Astrocyte (in vitro differentiated cells and primary cell): ENCODE results near the gene PPP2CA. TPM values are rescaled to one million over a fixed set of nuclear protein-coding genes. Genes with fewer than 3 reads are reported as not detected.

Experiments used
- DNase-seq: peaks from one replicate; pipeline ENCODE4 v3.0.0-alpha.2; 2010; ENCODE audit warnings: low read depth
- FAIRE-seq: peaks from 2 replicates; lab custom pipeline; 2011; peaks lifted over from hg19 to GRCh38; lab: Jason Lieb, UNC
- H2AFZ ChIP-seq: 2 replicates; pipeline ENCODE4 v1.6.0; 2012; ENCODE audit warnings: low read depth, low read length, inconsistent platforms
- H3K27ac ChIP-seq: 2 replicates; pipeline ENCODE4 v1.5.1; 2011; ENCODE audit warnings: low read depth, low read length, inconsistent platforms
- H3K27me3 ChIP-seq: 2 replicates; pipeline ENCODE4 v1.6.0; 2011; ENCODE audit warnings: low read length, inconsistent platforms; ENCODE audit not compliant: insufficient read depth
- H3K36me3 ChIP-seq: 2 replicates; pipeline ENCODE4 v1.5.1; 2011; ENCODE audit warnings: low read length, inconsistent platforms; ENCODE audit not compliant: insufficient read depth
- H3K4me1 ChIP-seq: 2 replicates; pipeline ENCODE4 v1.5.1; 2011; ENCODE audit warnings: low read length, inconsistent platforms; ENCODE audit not compliant: insufficient read depth
- H3K4me2 ChIP-seq: 2 replicates; pipeline ENCODE4 v1.6.0; 2012; ENCODE audit warnings: low read length, inconsistent platforms
- H3K4me3 ChIP-seq: 2 replicates; pipeline ENCODE4 v1.5.1; 2011; ENCODE audit warnings: low read depth, mild to moderate bottlenecking, low read length, inconsistent platforms; ENCODE audit not compliant: insufficient read depth
- H3K79me2 ChIP-seq: 2 replicates; pipeline ENCODE4 v1.6.0; 2012; ENCODE audit warnings: mild to moderate bottlenecking, low read length, inconsistent platforms; ENCODE audit not compliant: insufficient read depth
- H3K9ac ChIP-seq: 2 replicates; pipeline ENCODE4 v1.6.0; 2012; ENCODE audit warnings: mild to moderate bottlenecking, low read length, inconsistent platforms
- H3K9me3 ChIP-seq: 2 replicates; pipeline ENCODE4 v1.5.1; 2012; ENCODE audit warnings: low read depth, mild to moderate bottlenecking, low read length, inconsistent platforms; ENCODE audit not compliant: insufficient read depth
- H4K20me1 ChIP-seq: 2 replicates; pipeline ENCODE4 v1.6.0; 2012; ENCODE audit warnings: low read length, inconsistent platforms; ENCODE audit not compliant: insufficient read depth
- H3K27ac Mint-ChIP-seq: one replicate; pipeline ENCODE4 v1.8.0; 2021; ENCODE audit warnings: mild to moderate bottlenecking, mixed read lengths; ENCODE audit not compliant: unreplicated experiment
- H3K27me3 Mint-ChIP-seq: one replicate; pipeline ENCODE4 v1.8.0; 2021; ENCODE audit warnings: low read depth, mixed read lengths; ENCODE audit not compliant: unreplicated experiment
- H3K36me3 Mint-ChIP-seq: one replicate; pipeline ENCODE4 v1.8.0; 2021; ENCODE audit warnings: low read depth, mixed read lengths; ENCODE audit not compliant: unreplicated experiment
- H3K4me1 Mint-ChIP-seq: one replicate; pipeline ENCODE4 v1.8.0; 2021; ENCODE audit warnings: low read depth, mixed read lengths; ENCODE audit not compliant: unreplicated experiment
- H3K4me3 Mint-ChIP-seq: one replicate; pipeline ENCODE4 v1.8.0; 2021; ENCODE audit warnings: mild to moderate bottlenecking, moderate library complexity, mixed read lengths; ENCODE audit not compliant: unreplicated experiment
- H3K9me3 Mint-ChIP-seq: one replicate; pipeline ENCODE4 v1.8.0; 2021; ENCODE audit warnings: mild to moderate bottlenecking, mixed read lengths; ENCODE audit not compliant: unreplicated experiment
- EZH2 ChIP-seq: IDR thresholded peaks from 2 replicates; pipeline ENCODE4 v1.6.1; 2012; ENCODE audit warnings: mild to moderate bottlenecking, low read length, inconsistent platforms; ENCODE audit not compliant: insufficient read depth
- total RNA-seq: library from RNA; stranded (reverse); gene quantifications from 2 replicates; pipeline ENCODE4 v1.2.1, GENCODE V29; 2021
- TF ChIP-seq, protein P1 (sequence below): IDR thresholded peaks from 2 replicates; pipeline ENCODE4 v1.5.1; 2011; ENCODE audit warnings: low read depth, mild to moderate bottlenecking, inconsistent platforms, low read length, moderate library complexity; ENCODE audit not compliant: insufficient read depth

Gene PPP2CA
- total RNA-seq, 1 donor from 2014 or later = 180 TPM

DNA sequence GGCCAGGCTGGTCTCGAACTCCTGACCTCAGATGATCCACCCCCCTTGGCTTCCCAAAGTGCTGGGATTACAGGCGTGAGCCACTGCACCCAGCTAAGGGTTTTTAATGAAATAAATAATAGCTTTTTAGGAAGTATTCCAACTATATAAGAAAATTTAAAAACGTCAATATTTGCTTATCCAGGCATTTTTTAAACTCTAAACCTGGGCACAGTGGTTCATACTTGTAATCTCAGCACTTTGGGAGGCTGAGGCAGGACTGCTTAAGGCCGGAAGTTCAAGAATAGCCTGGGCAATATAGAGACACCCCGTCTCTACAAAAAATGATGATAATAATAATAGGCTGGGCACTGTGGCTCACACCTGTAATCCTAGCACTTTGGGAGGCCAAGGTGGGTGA lies 63.3 kb downstream of the PPP2CA start:
- peaks cover 53% of the 10 kb centered on the region for H3K79me2 ChIP-seq
- H3K9me3 Mint-ChIP-seq = no peaks in the 10 kb centered on the region
- FAIRE-seq = no peak

DNA sequence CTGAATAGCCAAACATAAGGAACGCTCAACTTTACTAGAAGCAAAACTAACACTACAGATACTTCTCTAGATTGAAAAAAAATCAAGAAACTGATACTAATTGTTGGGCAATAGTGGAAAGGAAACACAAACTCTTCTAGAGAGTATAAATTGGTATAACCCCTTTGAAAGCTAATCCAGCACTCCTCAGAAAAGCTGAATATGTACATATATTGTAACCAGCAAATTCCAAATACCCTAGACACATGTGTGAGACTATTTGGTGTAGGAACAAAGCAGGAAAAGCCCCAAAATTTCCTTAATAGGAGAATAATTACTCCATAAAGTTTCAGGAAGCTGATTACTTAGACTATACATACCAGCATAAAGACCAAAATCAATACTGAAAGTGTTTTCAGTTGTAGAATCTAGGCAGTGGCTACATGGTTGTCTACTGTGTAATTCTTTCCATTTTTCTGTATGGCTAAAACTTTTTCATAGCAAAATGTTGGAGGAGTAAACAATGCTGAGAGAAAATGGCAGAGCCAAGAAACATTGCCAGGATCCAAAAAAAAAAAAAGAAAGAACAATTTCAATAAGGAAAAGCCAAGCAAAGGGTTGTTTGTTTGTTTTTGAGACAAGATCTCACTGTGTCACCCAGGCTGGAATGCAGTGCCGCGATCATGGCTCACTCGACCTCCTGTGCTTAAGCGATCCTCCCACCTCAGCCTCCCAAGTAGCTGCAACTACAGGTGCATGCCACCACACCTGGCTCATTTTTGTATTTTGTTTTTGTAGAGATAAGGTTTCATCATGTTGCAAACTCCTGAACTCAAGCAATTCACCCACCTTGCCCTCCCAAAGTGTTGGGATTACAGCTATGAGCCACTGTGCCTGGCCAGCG lies 64.1 kb downstream of the PPP2CA start:
- H3K9me3 Mint-ChIP-seq = no peaks in the 10 kb centered on the region
- no peaks in the 10 kb centered on the region for H3K27me3 Mint-ChIP-seq
- Histone ChIP-seq H3K4me2 (no peak overlapping the region), H3K9ac (no peak overlapping the region), H2AFZ (no peak overlapping the region), H3K4me3 (no peak overlapping the region), H3K27me3 (no peaks in the 10 kb centered on the region), H3K4me1 (no peaks in the 10 kb centered on the region), H3K36me3 (peaks cover 54% of the 10 kb centered on the region), H3K27ac (no peak overlapping the region), H4K20me1 (peaks cover 61% of the 10 kb centered on the region), H3K79me2 (peaks cover 46% of the 10 kb centered on the region), H3K9me3 (no peaks in the 10 kb centered on the region)
- no peak for TF ChIP-seq EZH2
- TF ChIP-seq, protein P1, sequence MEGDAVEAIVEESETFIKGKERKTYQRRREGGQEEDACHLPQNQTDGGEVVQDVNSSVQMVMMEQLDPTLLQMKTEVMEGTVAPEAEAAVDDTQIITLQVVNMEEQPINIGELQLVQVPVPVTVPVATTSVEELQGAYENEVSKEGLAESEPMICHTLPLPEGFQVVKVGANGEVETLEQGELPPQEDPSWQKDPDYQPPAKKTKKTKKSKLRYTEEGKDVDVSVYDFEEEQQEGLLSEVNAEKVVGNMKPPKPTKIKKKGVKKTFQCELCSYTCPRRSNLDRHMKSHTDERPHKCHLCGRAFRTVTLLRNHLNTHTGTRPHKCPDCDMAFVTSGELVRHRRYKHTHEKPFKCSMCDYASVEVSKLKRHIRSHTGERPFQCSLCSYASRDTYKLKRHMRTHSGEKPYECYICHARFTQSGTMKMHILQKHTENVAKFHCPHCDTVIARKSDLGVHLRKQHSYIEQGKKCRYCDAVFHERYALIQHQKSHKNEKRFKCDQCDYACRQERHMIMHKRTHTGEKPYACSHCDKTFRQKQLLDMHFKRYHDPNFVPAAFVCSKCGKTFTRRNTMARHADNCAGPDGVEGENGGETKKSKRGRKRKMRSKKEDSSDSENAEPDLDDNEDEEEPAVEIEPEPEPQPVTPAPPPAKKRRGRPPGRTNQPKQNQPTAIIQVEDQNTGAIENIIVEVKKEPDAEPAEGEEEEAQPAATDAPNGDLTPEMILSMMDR = no peak
- DNase-seq = no peak
- H3K27ac Mint-ChIP-seq = no peak overlapping the region
- no peak overlapping the region for H3K4me3 Mint-ChIP-seq
- FAIRE-seq = no peak
- H3K36me3 Mint-ChIP-seq = peaks cover 34% of the 10 kb centered on the region
- no peaks in the 10 kb centered on the region for H3K4me1 Mint-ChIP-seq

More for the DNA sequence above, 63.3 kb downstream of the PPP2CA start:
- H3K27me3 ChIP-seq = no peaks in the 10 kb centered on the region
- no peak overlapping the region for H2AFZ ChIP-seq
- Mint-ChIP-seq H3K27ac (no peak overlapping the region), H3K4me3 (no peak overlapping the region), H3K36me3 (peaks cover 38% of the 10 kb centered on the region), H3K4me1 (no peaks in the 10 kb centered on the region), H3K27me3 (no peaks in the 10 kb centered on the region)
- no peaks in the 10 kb centered on the region for H3K9me3 ChIP-seq
- no peaks in the 10 kb centered on the region for H3K4me1 ChIP-seq
- no peak for TF ChIP-seq EZH2
- TF ChIP-seq, protein P1 = no peak
- peaks cover 63% of the 10 kb centered on the region for H4K20me1 ChIP-seq
- H3K27ac ChIP-seq = no peak overlapping the region
- H3K36me3 ChIP-seq = peaks cover 52% of the 10 kb centered on the region
- no peak overlapping the region for H3K9ac ChIP-seq
- H3K4me2 ChIP-seq = no peak overlapping the region
- no peak overlapping the region for H3K4me3 ChIP-seq
- no peak for DNase-seq

DNA sequence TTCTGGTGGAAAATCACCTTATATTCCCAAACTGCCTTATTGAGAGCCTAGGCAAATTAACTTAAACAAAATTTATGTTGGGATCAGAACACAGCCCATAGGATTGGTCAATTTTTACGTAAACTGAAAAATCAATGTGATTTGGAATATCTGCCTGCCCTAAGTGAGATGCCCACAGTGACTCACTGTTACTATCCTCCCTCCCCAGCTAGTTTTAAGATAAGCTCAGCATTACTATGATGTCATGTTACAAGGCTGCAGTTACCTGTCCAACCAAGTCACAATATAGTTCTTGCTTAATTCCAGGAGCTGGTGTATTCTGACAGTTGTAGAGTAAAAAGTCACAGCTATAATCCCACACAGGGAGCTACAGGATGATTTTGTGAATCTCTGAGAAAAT lies 72.2 kb downstream of the PPP2CA start:
- no peaks in the 10 kb centered on the region for H3K9me3 ChIP-seq
- TF ChIP-seq, protein P1 = no peak
- no peak for TF ChIP-seq EZH2
- no peaks in the 10 kb centered on the region for H3K27me3 ChIP-seq
- no peak overlapping the region for H3K27ac ChIP-seq
- FAIRE-seq (no peak), DNase-seq (peak; percentile 36)
- H3K9ac ChIP-seq = no peak overlapping the region
- peaks cover 76% of the 10 kb centered on the region for H4K20me1 ChIP-seq
- H3K36me3 ChIP-seq = peaks cover 85% of the 10 kb centered on the region
- no peak overlapping the region for H3K4me3 ChIP-seq
- peaks cover 12% of the 10 kb centered on the region for H3K4me1 ChIP-seq
- no peak overlapping the region for H3K4me2 ChIP-seq
- no peaks in the 10 kb centered on the region for H3K27me3 Mint-ChIP-seq
- H3K36me3 Mint-ChIP-seq = peaks cover 23% of the 10 kb centered on the region
- peaks cover 14% of the 10 kb centered on the region for H3K4me1 Mint-ChIP-seq
- no peaks in the 10 kb centered on the region for H3K9me3 Mint-ChIP-seq
- no peak overlapping the region for H3K27ac Mint-ChIP-seq
- no peak overlapping the region for H3K4me3 Mint-ChIP-seq
- no peak overlapping the region for H2AFZ ChIP-seq
- H3K79me2 ChIP-seq = peaks cover 52% of the 10 kb centered on the region
